Peyer's patch (tissue), 4 donors: Measurements from ENCODE around the gene ITGAE. TPM values are rescaled to one million over a fixed set of nuclear protein-coding genes. Genes with fewer than 3 reads are reported as not detected.

Source experiments
- DNase-seq, 3 donors: peaks; one replicate each; pipeline ENCODE4 v3.0.0-alpha.2; 2017 to 2019
- H3K27ac ChIP-seq, 4 donors: fragments of 200-600 bp; sonication (generic); one replicate each; pipeline ENCODE4 v1.5.1; 2016 to 2019
- H3K27me3 ChIP-seq, 2 donors: fragments of 200-600 bp; sonication (generic); one replicate each; pipeline ENCODE4 v1.5.1; 2019
- H3K36me3 ChIP-seq, 3 donors: fragments of 200-600 bp; sonication (generic); one replicate each; pipeline ENCODE4 v1.5.1; 2016 to 2019
- H3K4me1 ChIP-seq, 4 donors: fragments of 200-600 bp; sonication (generic); one replicate each; pipeline ENCODE4 v1.5.1; 2016 to 2019
- H3K4me3 ChIP-seq, 4 donors: fragments of 200-600 bp; sonication (generic); 1 replicate in 3 of 4; 2 replicates in 1 of 4; pipeline ENCODE4 v1.5.1; 2016 to 2019; ENCODE audit warnings: mild to moderate bottlenecking in 1 of 4
- H3K9me3 ChIP-seq, 4 donors: fragments of 200-600 bp; sonication (generic); one replicate each; pipeline ENCODE4 v1.5.1; 2016 to 2019; ENCODE audit warnings: mild to moderate bottlenecking in 1 of 4
- CTCF ChIP-seq, 6 experiments: fragments of 450-650 bp in 4 of 6; fragments of 200-600 bp in 2 of 6; sonication (generic) in 1 of 6; IDR thresholded peaks; one replicate each; pipeline ENCODE4 v1.5.1; 2017 to 2019; ENCODE audit warnings: antibody characterized with exemption in 6 of 6, mild to moderate bottlenecking in 3 of 6, moderate library complexity in 1 of 6
- POLR2A ChIP-seq, 2 donors: fragments of 450-650 bp; IDR thresholded peaks; one replicate each; pipeline ENCODE4 v1.5.1; 2017; ENCODE audit warnings: antibody characterized with exemption in 2 of 2, mild to moderate bottlenecking in 2 of 2, moderate library complexity in 2 of 2
- total RNA-seq, 4 donors: library from RNA; depleted of rRNA; stranded (reverse); fragments of >200 nt; gene quantifications; one replicate each; pipeline ENCODE4 v1.1.0, GENCODE V29; 2016

ITGAE gene
- total RNA-seq, 4 donors from 2014 or later, result 14.9 to 41.8 (median 31.5) TPM

- H3K27me3 ChIP-seq, result no peaks in the 10 kb centered on the region
- DNase-seq, result no peak
- peaks cover 0 to 30% (median 8%) of the 10 kb centered on the region in 4 donors for H3K4me1 ChIP-seq
- H3K4me3 ChIP-seq, result no peak overlapping the region
- TF ChIP-seq POLR2A (IDR thresholded peaks at IDR 0.05), result no peak
- TF ChIP-seq CTCF (IDR thresholded peaks at IDR 0.05), result no peak
- H3K36me3 ChIP-seq, result peaks cover 0 to 39% (median 0%) of the 10 kb centered on the region in 3 donors
- no peak overlapping the region for H3K27ac ChIP-seq
- no peaks in the 10 kb centered on the region for H3K9me3 ChIP-seq
These were observed 135.2 kb downstream of the ITGAE start for GRCh38 chr17:3665834-3666233.

Other genes with a start within 250 kb of the ITGAE start
- gene TRPV3, start 243.4 kb downstream of the ITGAE start, total RNA-seq, result 10 to 100 TPM in 3 of 4 donors, 1 to 10 TPM in 1; 5.0 to 39.1 (median 16.5) TPM
- gene TRPV1, start 191.8 kb downstream of the ITGAE start, total RNA-seq, result 10 to 100 TPM; 13.2 to 56.8 (median 36.3) TPM
- gene SHPK, start 164.9 kb downstream of the ITGAE start, total RNA-seq, result 10 to 100 TPM in 3 of 4 donors, 1 to 10 TPM in 1; 5.8 to 83.8 (median 44.9) TPM
- 10 to 100 TPM; 21.5 to 30.1 (median 27.7) TPM for gene CTNS, start 164.4 kb downstream of the ITGAE start, total RNA-seq
- gene TAX1BP3, start 132.6 kb downstream of the ITGAE start, total RNA-seq, result 100 to 1,000 TPM; 113 to 386 (median 239) TPM
- 10 to 100 TPM; 12.6 to 28.1 (median 21.0) TPM for gene EMC6, start 132.4 kb downstream of the ITGAE start, total RNA-seq
- gene P2RX5, start 105.0 kb downstream of the ITGAE start, total RNA-seq, result 100 to 1,000 TPM in 1 of 4 donors, 1 to 10 TPM in 3; 1.2 to 103 (median 5.7) TPM
- 1 to 10 TPM in 1 of 4 donors, not detected in 3; 1.2 TPM for gene HASPIN, start 77.3 kb downstream of the ITGAE start, total RNA-seq
- 10 to 100 TPM; 24.8 to 41.6 (median 32.2) TPM for gene NCBP3, start 45.1 kb upstream of the ITGAE start, total RNA-seq
- gene CAMKK1, start 91.9 kb upstream of the ITGAE start, total RNA-seq, result 10 to 100 TPM in 1 of 4 donors, 1 to 10 TPM in 3; 2.5 to 13.2 (median 4.6) TPM
- gene P2RX1, start 115.3 kb upstream of the ITGAE start, total RNA-seq, result 10 to 100 TPM in 1 of 4 donors, 1 to 10 TPM in 2, under 1 TPM in 1; 0.88 to 27.2 (median 4.3) TPM
- gene ATP2A3, start 163.2 kb upstream of the ITGAE start, total RNA-seq, result 100 to 1,000 TPM in 2 of 4 donors, 10 to 100 TPM in 2; 78.6 to 231 (median 112) TPM